ENCODE data around the gene TP53TG5.

DNA sequence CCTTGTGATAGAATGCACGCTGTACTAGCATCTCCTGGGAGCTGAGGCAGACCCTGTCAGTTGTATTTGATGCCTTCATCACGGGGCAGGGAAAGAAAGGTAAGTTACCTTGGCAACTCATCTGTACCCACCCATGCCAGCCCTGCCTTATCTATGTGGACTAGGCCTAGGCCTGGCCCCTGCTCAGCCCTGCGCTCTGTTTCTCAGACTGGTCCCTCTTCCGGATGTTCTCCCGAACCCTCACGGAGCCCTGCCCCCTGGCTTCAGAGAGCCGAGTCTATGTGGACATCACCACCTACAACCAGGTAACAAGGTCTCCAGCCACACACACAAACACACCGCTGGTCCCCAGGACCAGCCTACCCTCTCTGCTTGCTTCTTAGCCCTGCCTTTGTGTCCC, 42.0 kb upstream of the TP53TG5 start:
- TF ChIP-seq, protein P1, sequence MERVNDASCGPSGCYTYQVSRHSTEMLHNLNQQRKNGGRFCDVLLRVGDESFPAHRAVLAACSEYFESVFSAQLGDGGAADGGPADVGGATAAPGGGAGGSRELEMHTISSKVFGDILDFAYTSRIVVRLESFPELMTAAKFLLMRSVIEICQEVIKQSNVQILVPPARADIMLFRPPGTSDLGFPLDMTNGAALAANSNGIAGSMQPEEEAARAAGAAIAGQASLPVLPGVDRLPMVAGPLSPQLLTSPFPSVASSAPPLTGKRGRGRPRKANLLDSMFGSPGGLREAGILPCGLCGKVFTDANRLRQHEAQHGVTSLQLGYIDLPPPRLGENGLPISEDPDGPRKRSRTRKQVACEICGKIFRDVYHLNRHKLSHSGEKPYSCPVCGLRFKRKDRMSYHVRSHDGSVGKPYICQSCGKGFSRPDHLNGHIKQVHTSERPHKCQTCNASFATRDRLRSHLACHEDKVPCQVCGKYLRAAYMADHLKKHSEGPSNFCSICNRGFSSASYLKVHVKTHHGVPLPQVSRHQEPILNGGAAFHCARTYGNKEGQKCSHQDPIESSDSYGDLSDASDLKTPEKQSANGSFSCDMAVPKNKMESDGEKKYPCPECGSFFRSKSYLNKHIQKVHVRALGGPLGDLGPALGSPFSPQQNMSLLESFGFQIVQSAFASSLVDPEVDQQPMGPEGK (CRISPR knock-in tag; IDR thresholded peaks at IDR 0.05; ENCODE audit: borderline replicate concordance) = no peak
- TF ChIP-seq ESRRG (CRISPR knock-in tag; IDR thresholded peaks at IDR 0.05) = no peak
- TF ChIP-seq CSRNP3 (CRISPR knock-in tag; IDR thresholded peaks at IDR 0.05) = no peak
- no peak for TF ChIP-seq ZFP30 (CRISPR knock-in tag; IDR thresholded peaks at IDR 0.05)
- TF ChIP-seq CREB5 (CRISPR knock-in tag; IDR thresholded peaks at IDR 0.05; ENCODE audit: low read depth) = no peak
- no peak for TF ChIP-seq GLIS3 (CRISPR knock-in tag; IDR thresholded peaks at IDR 0.05)
- TF ChIP-seq TOX (CRISPR knock-in tag; IDR thresholded peaks at IDR 0.05; ENCODE audit: borderline replicate concordance) = no peak
- no peak for TF ChIP-seq ZFP3 (CRISPR knock-in tag; IDR thresholded peaks at IDR 0.05)
- no peak for TF ChIP-seq SNAI2 (CRISPR knock-in tag; IDR thresholded peaks at IDR 0.05)
- TF ChIP-seq, protein P2, sequence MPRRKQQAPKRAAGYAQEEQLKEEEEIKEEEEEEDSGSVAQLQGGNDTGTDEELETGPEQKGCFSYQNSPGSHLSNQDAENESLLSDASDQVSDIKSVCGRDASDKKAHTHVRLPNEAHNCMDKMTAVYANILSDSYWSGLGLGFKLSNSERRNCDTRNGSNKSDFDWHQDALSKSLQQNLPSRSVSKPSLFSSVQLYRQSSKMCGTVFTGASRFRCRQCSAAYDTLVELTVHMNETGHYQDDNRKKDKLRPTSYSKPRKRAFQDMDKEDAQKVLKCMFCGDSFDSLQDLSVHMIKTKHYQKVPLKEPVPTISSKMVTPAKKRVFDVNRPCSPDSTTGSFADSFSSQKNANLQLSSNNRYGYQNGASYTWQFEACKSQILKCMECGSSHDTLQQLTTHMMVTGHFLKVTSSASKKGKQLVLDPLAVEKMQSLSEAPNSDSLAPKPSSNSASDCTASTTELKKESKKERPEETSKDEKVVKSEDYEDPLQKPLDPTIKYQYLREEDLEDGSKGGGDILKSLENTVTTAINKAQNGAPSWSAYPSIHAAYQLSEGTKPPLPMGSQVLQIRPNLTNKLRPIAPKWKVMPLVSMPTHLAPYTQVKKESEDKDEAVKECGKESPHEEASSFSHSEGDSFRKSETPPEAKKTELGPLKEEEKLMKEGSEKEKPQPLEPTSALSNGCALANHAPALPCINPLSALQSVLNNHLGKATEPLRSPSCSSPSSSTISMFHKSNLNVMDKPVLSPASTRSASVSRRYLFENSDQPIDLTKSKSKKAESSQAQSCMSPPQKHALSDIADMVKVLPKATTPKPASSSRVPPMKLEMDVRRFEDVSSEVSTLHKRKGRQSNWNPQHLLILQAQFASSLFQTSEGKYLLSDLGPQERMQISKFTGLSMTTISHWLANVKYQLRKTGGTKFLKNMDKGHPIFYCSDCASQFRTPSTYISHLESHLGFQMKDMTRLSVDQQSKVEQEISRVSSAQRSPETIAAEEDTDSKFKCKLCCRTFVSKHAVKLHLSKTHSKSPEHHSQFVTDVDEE (CRISPR knock-in tag; IDR thresholded peaks at IDR 0.05) = no peak
- no peak for TF ChIP-seq RARB (CRISPR knock-in tag; IDR thresholded peaks at IDR 0.05)
